GM12874 (cell line): ENCODE measurements around the gene BCCIP.
A peak's percentile ranks its signal among the peaks of the same experiment; 100 is the strongest.

Source experiments
- CTCF ChIP-seq: IDR thresholded peaks from 2 replicates; pipeline ENCODE4 v1.5.1; 2011; ENCODE audit warnings: low read depth, mild to moderate bottlenecking, control low read depth, low read length, moderate library complexity; ENCODE audit not compliant: insufficient read depth

The BCCIP gene

DNA sequence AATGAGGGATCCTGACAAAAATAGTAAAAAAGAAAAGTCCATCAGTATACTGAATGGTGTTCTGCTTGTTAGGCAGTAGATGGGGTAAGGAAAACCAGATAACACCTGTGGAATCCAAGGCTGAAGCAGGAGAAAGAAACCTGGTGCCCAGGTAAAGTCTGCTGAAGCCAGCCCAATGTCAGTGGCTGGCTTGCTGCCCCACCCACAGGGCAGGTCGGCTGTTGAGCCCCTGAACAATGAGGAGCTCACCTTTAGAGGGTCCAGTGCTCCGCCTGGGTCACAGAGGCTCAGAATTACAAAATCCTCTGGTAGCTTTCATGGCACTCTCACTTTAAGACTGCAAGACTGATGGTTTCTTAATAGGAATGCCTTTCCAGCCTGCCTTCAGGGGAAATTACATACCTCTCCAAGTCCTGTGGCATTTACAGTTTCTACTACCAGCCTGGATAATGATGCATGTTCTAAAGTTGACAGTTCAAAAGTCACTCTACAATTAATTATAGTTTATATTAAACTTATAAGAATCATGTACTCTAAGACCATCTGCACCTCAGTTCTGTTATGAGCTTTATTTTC, 33.9 kb downstream of the BCCIP start:
- no peak for TF ChIP-seq CTCF

GRCh38 chr10:125859128-125859817, 35.9 kb downstream of the BCCIP start:
- TF ChIP-seq CTCF = no peak

- TF ChIP-seq CTCF = no peak
Measured at GRCh38 chr10:125865120-125865519, 41.8 kb downstream of the BCCIP start.

- TF ChIP-seq CTCF = no peak
Measured at GRCh38 chr10:125866421-125867029, 43.2 kb downstream of the BCCIP start.

- TF ChIP-seq CTCF = peak; percentile 68
Measured at GRCh38 chr10:125868372-125868975, 45.1 kb downstream of the BCCIP start.

DNA sequence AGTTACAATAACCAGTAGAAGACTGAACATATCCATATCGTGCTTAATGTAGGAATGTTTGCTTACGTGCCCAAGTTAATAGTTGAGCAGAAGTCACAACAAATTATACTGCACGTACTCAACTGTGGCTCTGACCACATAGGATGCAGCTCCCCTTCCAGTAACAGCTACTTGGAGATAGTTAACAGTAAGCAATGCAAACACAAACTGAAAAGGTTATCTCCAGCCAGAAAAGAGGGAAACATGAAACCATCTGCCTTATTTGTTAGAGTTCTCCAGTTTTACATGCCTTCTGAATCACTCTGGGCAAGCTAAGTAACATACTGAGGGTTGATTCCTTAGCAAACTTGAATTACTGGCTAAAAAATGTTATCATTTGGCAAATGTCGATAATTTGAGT, 48.0 kb downstream of the BCCIP start:
- no peak for TF ChIP-seq CTCF
